ENCODE measurements around the gene AKIRIN1. TPM values are rescaled to one million over a fixed set of nuclear protein-coding genes. Genes with fewer than 3 reads are reported as not detected.

AKIRIN1 gene
- total and polyA plus RNA-seq, 10 donors: 16.2 to 57.2 (median 42.3) TPM

GRCh38 chr1:39026051-39026865, 35.2 kb downstream of the AKIRIN1 start, which contains the start of gene NDUFS5:
Gene NDUFS5 (plus strand): TSS chr1:39026350. CDS start chr1:39028725, 2,375 bp downstream.
- TF ChIP-seq POLR2AphosphoS5 (IDR thresholded peaks at IDR 0.05) (peak; percentile 95 to 96 (median 96)), POLR2A (IDR thresholded peaks at IDR 0.05) (peak; percentile 8 to 80 (median 52)), CTCF (IDR thresholded peaks at IDR 0.05 in 8 of 11, conservative IDR thresholded peaks at IDR 0.05 in 3 of 11) (no peak)
- WGBS, 5 donors: 0 to 1% (median 0%) methylated on average over 44 to 47 of the region's 47 CpGs
- intact Hi-C loops (cut with DNase I; ENCODE audit: low total_unique reads): no loop called here

GRCh38 chr1:39026866-39027507, 35.9 kb downstream of the AKIRIN1 start:
- Histone ChIP-seq H3K36me3 (peaks cover 0 to 40% (median 32%) of the 10 kb centered on the region in 6 donors), H3K4me1 (peaks cover 7 to 55% (median 29%) of the 10 kb centered on the region in 6 donors), H3K9me3 (no peaks in the 10 kb centered on the region), H3K27ac (peak overlapping the region; percentile 89 to 95 (median 94)), H3K27me3 (replicated peaks in 1 of 7) (no peaks in the 10 kb centered on the region), H3K4me3 (peak overlapping the region; percentile 52 to 76 (median 68))
- intact Hi-C loops (cut with DNase I; ENCODE audit: low total_unique reads): no loop called here
- no peak for DNase-seq
- WGBS, 5 donors: 33 to 41% (median 39%) methylated on average over 30 of the region's 30 CpGs
- TF ChIP-seq POLR2AphosphoS5 (IDR thresholded peaks at IDR 0.05) (no peak), CTCF (IDR thresholded peaks at IDR 0.05 in 8 of 11, conservative IDR thresholded peaks at IDR 0.05 in 3 of 11) (no peak), POLR2A (IDR thresholded peaks at IDR 0.05) (no peak)

More at GRCh38 chr1:39026051-39026865, 35.2 kb downstream of the AKIRIN1 start, which contains the start of gene NDUFS5:
- no peaks in the 10 kb centered on the region for H3K27me3 ChIP-seq (replicated peaks in 1 of 7)
- DNase-seq: peak; percentile 97
- peak within 1 kb of the TSS; percentile 52 to 76 (median 68) for H3K4me3 ChIP-seq
- peaks cover 4 to 48% (median 22%) of the 10 kb centered on the region in 6 donors for H3K4me1 ChIP-seq
- H3K9me3 ChIP-seq: no peaks in the 10 kb centered on the region
- H3K27ac ChIP-seq: peak within 1 kb of the TSS; percentile 89 to 95 (median 94)
- peaks cover 0 to 32% (median 27%) of the 10 kb centered on the region in 6 donors for H3K36me3 ChIP-seq

GRCh38 chr1:39034114-39034654, 43.1 kb downstream of the AKIRIN1 start:
- intact Hi-C loops (cut with DNase I; ENCODE audit: low total_unique reads): no loop called here
- no peak for DNase-seq
- no peaks in the 10 kb centered on the region for H3K27me3 ChIP-seq (replicated peaks in 1 of 7)

More at GRCh38 chr1:39034114-39034654, 43.1 kb downstream of the AKIRIN1 start:
- Histone ChIP-seq H3K27ac (peak overlapping the region in 7 of 8 donors; percentile 26 to 76 (median 69)), H3K9me3 (no peaks in the 10 kb centered on the region), H3K4me3 (peak overlapping the region in 2 of 8 donors; percentile 14 to 19), H3K4me1 (peaks cover 3 to 46% (median 17%) of the 10 kb centered on the region in 6 donors), H3K36me3 (peaks cover 0 to 95% (median 65%) of the 10 kb centered on the region in 6 donors)
- WGBS, 5 donors: 42 to 56% (median 52%) methylated on average over 6 of the region's 6 CpGs
- TF ChIP-seq CTCF (IDR thresholded peaks at IDR 0.05 in 8 of 11, conservative IDR thresholded peaks at IDR 0.05 in 3 of 11) (no peak), POLR2AphosphoS5 (IDR thresholded peaks at IDR 0.05) (no peak), POLR2A (IDR thresholded peaks at IDR 0.05) (no peak)

Measured in spleen (tissue), 11 donors.